ENCODE results near the gene KCNT1. TPM values are rescaled to one million over a fixed set of nuclear protein-coding genes. Genes with fewer than 3 reads are reported as not detected.

KCNT1 gene
- total and polyA plus RNA-seq, 2 donors (not counting 3 experiments of a cell fraction or from before 2014, with no cell fraction given), result not detected

DNA sequence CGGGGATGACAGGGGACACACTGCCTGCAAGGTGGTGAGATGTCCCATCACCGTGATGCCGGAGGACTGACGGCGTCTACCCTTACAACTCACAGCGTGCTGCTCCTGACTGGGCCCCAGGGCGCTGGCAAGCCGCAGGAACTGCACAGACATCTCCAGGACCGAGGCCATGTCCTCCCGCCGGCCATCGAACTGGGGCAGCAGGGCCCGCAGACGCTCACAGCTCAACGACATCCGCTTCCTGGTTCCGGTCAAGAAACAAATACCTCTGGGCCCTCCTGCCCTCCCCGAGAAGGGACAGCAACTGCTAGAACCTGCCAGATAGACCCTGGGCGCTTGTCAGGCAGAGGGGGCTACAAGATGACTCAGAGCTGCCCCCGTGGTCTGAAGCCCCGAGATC lies 3.7 kb upstream of the KCNT1 start:
- dilution Hi-C loops (cut with MboI; ENCODE audit: extremely low pct_ligation_motif_present, low sequenced_read_pairs), result no loop called here
- no peak overlapping the region for H3K4me3 ChIP-seq (replicated peaks in 1 of 3; ENCODE audit: insufficient read depth in 1 of 3, low read depth in 1 of 3, low read length in 3 of 3)
- H4K20me1 ChIP-seq (replicated peaks; ENCODE audit: control insufficient read depth, extremely low read depth, insufficient read depth, low read length), result no peaks in the 10 kb centered on the region
- FAIRE-seq (no peak), DNase-seq (ENCODE audit: low read depth, low spot score) (no peak)
- no peak overlapping the region for H3K27ac ChIP-seq (ENCODE audit: insufficient read depth, low read depth, low read length)
- POLR2A ChIA-PET, result no interaction called here
- CTCF ChIA-PET, result no interaction called here
- no peaks in the 10 kb centered on the region for H3K79me2 ChIP-seq (ENCODE audit: control insufficient read depth, insufficient read depth, low read length)
- H3K9me1 ChIP-seq (replicated peaks; ENCODE audit: control insufficient read depth, extremely low read depth, insufficient read depth, low read length), result no peaks in the 10 kb centered on the region
- no peak overlapping the region for H2AFZ ChIP-seq (ENCODE audit: low read depth, low read length)
- BruUV-seq (replicated peaks), result no TSS peak
- H3K36me3 ChIP-seq (ENCODE audit: control insufficient read depth in 2 of 2, extremely low read depth in 1 of 2, insufficient read depth in 2 of 2, low read length in 2 of 2), result no peaks in the 10 kb centered on the region
- intact Hi-C loops (cut with micrococcal nuclease), result no loop called here
- H3K4me2 ChIP-seq (ENCODE audit: insufficient read depth, low read length), result no peak overlapping the region
- peaks cover 0 to 2% of the 10 kb centered on the region in 2 experiments for H3K27me3 ChIP-seq (ENCODE audit: control insufficient read depth in 2 of 2, insufficient read depth in 2 of 2, low read length in 2 of 2)
- H3K4me1 ChIP-seq (ENCODE audit: control insufficient read depth, extremely low read depth, insufficient read depth, low read length), result peaks cover 2% of the 10 kb centered on the region
- TF ChIP-seq POLR2AphosphoS5 (IDR thresholded peaks at IDR 0.05; ENCODE audit: insufficient read depth, low read depth, low read length), result no peak
- no peak for TF ChIP-seq EZH2 (IDR thresholded peaks at IDR 0.05; ENCODE audit: borderline replicate concordance, low read depth, low read length, severe bottlenecking)
- TF ChIP-seq, protein P1, sequence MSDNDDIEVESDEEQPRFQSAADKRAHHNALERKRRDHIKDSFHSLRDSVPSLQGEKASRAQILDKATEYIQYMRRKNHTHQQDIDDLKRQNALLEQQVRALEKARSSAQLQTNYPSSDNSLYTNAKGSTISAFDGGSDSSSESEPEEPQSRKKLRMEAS (IDR thresholded peaks at IDR 0.05; ENCODE audit: insufficient read depth, insufficient read length), result no peak
- TF ChIP-seq MYC (IDR thresholded peaks at IDR 0.05; ENCODE audit: low read depth, low read length), result no peak
- TF ChIP-seq FOS (IDR thresholded peaks at IDR 0.05; ENCODE audit: borderline replicate concordance, insufficient read depth, low read length), result no peak
- TF ChIP-seq JUN (IDR thresholded peaks at IDR 0.05; ENCODE audit: borderline replicate concordance, insufficient read depth, insufficient read length, low read depth), result no peak
- no peak for TF ChIP-seq POLR2A (IDR thresholded peaks at IDR 0.05; ENCODE audit: low read depth, low read length)
- TF ChIP-seq, protein P2, sequence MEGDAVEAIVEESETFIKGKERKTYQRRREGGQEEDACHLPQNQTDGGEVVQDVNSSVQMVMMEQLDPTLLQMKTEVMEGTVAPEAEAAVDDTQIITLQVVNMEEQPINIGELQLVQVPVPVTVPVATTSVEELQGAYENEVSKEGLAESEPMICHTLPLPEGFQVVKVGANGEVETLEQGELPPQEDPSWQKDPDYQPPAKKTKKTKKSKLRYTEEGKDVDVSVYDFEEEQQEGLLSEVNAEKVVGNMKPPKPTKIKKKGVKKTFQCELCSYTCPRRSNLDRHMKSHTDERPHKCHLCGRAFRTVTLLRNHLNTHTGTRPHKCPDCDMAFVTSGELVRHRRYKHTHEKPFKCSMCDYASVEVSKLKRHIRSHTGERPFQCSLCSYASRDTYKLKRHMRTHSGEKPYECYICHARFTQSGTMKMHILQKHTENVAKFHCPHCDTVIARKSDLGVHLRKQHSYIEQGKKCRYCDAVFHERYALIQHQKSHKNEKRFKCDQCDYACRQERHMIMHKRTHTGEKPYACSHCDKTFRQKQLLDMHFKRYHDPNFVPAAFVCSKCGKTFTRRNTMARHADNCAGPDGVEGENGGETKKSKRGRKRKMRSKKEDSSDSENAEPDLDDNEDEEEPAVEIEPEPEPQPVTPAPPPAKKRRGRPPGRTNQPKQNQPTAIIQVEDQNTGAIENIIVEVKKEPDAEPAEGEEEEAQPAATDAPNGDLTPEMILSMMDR (IDR thresholded peaks at IDR 0.05; ENCODE audit: extremely low read depth in 1 of 2, insufficient read depth in 1 of 2, low read depth in 1 of 2, low read length in 2 of 2), result no peak
- no peak for TF ChIP-seq GATA2 (IDR thresholded peaks at IDR 0.05; ENCODE audit: insufficient read depth, insufficient read length, low read depth, low read length)
- H3K9ac ChIP-seq (replicated peaks; ENCODE audit: extremely low read depth, insufficient read depth, low read length), result no peak overlapping the region
- H3K9me3 ChIP-seq (replicated peaks; ENCODE audit: control insufficient read depth, insufficient read depth, low read length), result no peaks in the 10 kb centered on the region
